ENCODE data around the gene NCOA1. TPM values are rescaled to one million over a fixed set of nuclear protein-coding genes. Genes with fewer than 3 reads are reported as not detected.

NCOA1 gene
- total and polyA plus RNA-seq, 2 of the 4 experiments (the other 2 are of a cell fraction), result 6.7 to 11.3 TPM

DNA sequence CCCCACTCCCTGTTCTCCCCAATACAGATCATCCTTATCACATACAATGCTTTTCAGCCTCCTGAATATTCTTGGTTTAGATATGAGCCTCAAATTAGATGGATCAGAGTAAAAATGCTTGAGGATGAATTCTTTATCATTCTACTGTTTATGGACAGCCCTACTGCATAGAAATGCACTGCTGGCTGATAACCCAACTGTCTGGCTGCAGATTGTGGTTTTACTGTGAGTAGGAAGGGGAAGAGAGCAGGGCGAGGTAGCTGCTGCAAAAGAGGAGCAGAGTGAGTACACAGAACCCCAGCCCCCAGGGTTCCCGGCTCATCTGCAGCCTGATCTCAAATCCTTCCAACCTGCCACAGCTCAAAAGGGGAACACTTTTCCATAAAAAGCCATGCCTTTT lies 29.4 kb upstream of the NCOA1 start:
- H2BK120ac ChIP-seq (ENCODE audit: low read depth, low read length), result no peak overlapping the region
- TF ChIP-seq RAD21 (IDR thresholded peaks at IDR 0.05; ENCODE audit: low read length) (no peak), MAZ (IDR thresholded peaks at IDR 0.05; ENCODE audit: borderline replicate concordance, low read depth, low read length) (no peak), FOS (IDR thresholded peaks at IDR 0.05; ENCODE audit: low read depth, low read length) (no peak), CTCF (conservative IDR thresholded peaks at IDR 0.05; ENCODE audit: low read depth, low read length) (no peak), POLR2A (IDR thresholded peaks at IDR 0.05; ENCODE audit: low read depth, low read length) (no peak), SMC3 (IDR thresholded peaks at IDR 0.05; ENCODE audit: low read depth, low read length) (no peak)
- TF ChIP-seq, protein P1, sequence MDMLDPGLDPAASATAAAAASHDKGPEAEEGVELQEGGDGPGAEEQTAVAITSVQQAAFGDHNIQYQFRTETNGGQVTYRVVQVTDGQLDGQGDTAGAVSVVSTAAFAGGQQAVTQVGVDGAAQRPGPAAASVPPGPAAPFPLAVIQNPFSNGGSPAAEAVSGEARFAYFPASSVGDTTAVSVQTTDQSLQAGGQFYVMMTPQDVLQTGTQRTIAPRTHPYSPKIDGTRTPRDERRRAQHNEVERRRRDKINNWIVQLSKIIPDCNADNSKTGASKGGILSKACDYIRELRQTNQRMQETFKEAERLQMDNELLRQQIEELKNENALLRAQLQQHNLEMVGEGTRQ (IDR thresholded peaks at IDR 0.05; ENCODE audit: low read depth, low read length), result no peak
- DNase-seq, result no peak
- no peak overlapping the region for H2AK5ac ChIP-seq (ENCODE audit: low read depth, low read length)
- no peak overlapping the region for H2BK5ac ChIP-seq (ENCODE audit: low read depth, low read length, poor library complexity, severe bottlenecking)
- ChIA-PET POLR2A (ENCODE audit: unreplicated experiment) (no interaction called here), CTCF (no interaction called here)
- in situ Hi-C loops (cut with MboI; ENCODE audit: low sequenced_read_pairs), result no loop called here
- no peak overlapping the region for H2AK9ac ChIP-seq (replicated peaks; ENCODE audit: low read depth, low read length, poor library complexity)
- intact Hi-C loops (cut with micrococcal nuclease), result no loop called here
- H3K9me1 ChIP-seq (ENCODE audit: insufficient read depth, low read length), result 0 out of 2 replicates have a peak, but pooled peaks cover 4% of the 10 kb centered on the region
- H3K36me3 ChIP-seq (ENCODE audit: control insufficient read depth, insufficient read depth, low read length), result no peaks in the 10 kb centered on the region
- dilution Hi-C loops (cut with HindIII; ENCODE audit: low sequenced_read_pairs, unreplicated experiment), result no loop called here
- H4K20me1 ChIP-seq (ENCODE audit: insufficient read depth, low read length), result no peaks in the 10 kb centered on the region
- H4K5ac ChIP-seq (ENCODE audit: low read depth, low read length), result no peak overlapping the region
- H2BK20ac ChIP-seq (ENCODE audit: low read depth, low read length), result no peak overlapping the region
- no peak overlapping the region for H3K4ac ChIP-seq (ENCODE audit: low read depth, low read length)
- H3K4me3 ChIP-seq (ENCODE audit: insufficient read depth, low read depth, low read length), result no peak overlapping the region
- no peak overlapping the region for H3K14ac ChIP-seq (replicated peaks; ENCODE audit: low read depth, low read length)
- H4K8ac ChIP-seq (ENCODE audit: low read depth in 2 of 2, low read length in 2 of 2), result no peak overlapping the region
- no peak overlapping the region for H3K27ac ChIP-seq (ENCODE audit: insufficient read depth, low read length)
- WGBS, 2 experiments (ENCODE audit: extremely low coverage in 2 of 2, insufficient read length in 1 of 2), result no CpG with 5 or more reads among the region's 2 CpGs
- no peak overlapping the region for H2BK15ac ChIP-seq (ENCODE audit: low read depth, low read length)
- no peak overlapping the region for H3K4me2 ChIP-seq (ENCODE audit: low read depth, low read length)
- BruUV-seq (replicated peaks), result no TSS peak
- H3K18ac ChIP-seq (ENCODE audit: low read depth, low read length), result no peak overlapping the region
- H3K27me3 ChIP-seq (ENCODE audit: control insufficient read depth, insufficient read depth, low read length), result peaks cover 17% of the 10 kb centered on the region
- no peak overlapping the region for H3K56ac ChIP-seq (ENCODE audit: extremely low read depth, insufficient read depth, low read length)
- H4K91ac ChIP-seq (ENCODE audit: insufficient read depth, low read depth, low read length), result no peak overlapping the region
- peaks cover 3% of the 10 kb centered on the region; the same call in 1 of the 2 replicates for H3K4me1 ChIP-seq (ENCODE audit: control insufficient read depth, insufficient read depth, low read length)
- no peak overlapping the region for H2AFZ ChIP-seq (replicated peaks; ENCODE audit: low read length, poor library complexity)
- no peak; the same call in 1 of the 2 replicates for ATAC-seq (ENCODE audit: low read depth)
- H3K9me3 ChIP-seq (ENCODE audit: control insufficient read depth, insufficient read depth, low read length), result no peaks in the 10 kb centered on the region
- H3K9ac ChIP-seq (ENCODE audit: low read depth, low read length), result no peak overlapping the region
- H3K23ac ChIP-seq (ENCODE audit: low read depth, low read length), result no peak overlapping the region
- H3K79me1 ChIP-seq (ENCODE audit: low read depth in 1 of 2, low read length in 2 of 2), result no peaks in the 10 kb centered on the region

Measured in IMR-90 (cell line).